NCI-H2107 treated with DMSO at 0.1 percent for 48 hours (cell line): ENCODE measurements around the gene ALOXE3.
"Not testable (repeated sequence)": the region's sequence is repeated elsewhere in the genome, so short reads cannot be mapped to it uniquely, and the experiment has no call there.

ENCODE experiments used
- DNase-seq: peaks from one replicate; lab custom pipeline; 2025; ENCODE audit not compliant: unreplicated experiment; lab: John Stamatoyannopoulos, UW

Gene ALOXE3

DNA sequence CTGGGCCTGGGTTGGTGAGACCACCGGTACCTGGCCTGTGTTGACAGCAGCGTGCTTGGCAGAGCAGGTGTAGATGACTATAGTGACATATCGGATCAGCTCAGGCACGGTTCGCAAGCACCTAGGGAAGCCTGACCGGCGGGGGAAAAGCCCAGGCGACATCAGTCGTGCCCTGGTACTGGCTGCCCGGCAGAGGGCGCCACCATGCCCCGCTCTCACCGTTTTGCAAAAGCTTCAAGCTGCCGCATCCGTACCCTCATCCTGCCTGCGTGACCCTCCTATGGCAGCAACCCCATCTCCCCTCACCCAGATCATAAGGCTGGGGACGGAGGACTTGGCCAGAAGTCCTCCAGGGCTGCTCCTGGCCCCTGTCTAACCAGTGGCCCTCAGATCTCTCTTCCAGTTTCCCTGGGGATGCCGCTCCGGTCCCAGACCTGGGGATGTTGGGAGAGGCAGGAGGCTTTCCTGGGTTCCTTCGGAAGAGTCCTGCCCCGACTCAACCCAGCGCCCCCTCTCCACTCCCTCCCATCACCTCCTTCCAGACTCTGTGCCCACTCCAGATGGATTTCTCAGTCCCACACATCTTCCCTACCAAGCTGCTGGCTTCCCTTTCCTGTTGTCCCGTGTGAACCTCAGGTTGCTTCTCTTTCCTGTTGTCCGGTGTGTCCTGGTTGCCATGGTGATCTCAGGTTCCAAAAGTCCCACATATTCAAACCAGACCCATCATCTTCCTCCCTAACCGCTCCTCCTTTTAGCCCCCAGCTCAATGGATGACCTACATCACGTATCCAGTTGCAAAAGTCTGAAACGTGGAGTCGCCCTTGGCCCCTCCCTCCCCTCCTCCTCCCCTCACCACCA, 44.5 kb downstream of the ALOXE3 start:
- peak; percentile 13 for DNase-seq

DNA sequence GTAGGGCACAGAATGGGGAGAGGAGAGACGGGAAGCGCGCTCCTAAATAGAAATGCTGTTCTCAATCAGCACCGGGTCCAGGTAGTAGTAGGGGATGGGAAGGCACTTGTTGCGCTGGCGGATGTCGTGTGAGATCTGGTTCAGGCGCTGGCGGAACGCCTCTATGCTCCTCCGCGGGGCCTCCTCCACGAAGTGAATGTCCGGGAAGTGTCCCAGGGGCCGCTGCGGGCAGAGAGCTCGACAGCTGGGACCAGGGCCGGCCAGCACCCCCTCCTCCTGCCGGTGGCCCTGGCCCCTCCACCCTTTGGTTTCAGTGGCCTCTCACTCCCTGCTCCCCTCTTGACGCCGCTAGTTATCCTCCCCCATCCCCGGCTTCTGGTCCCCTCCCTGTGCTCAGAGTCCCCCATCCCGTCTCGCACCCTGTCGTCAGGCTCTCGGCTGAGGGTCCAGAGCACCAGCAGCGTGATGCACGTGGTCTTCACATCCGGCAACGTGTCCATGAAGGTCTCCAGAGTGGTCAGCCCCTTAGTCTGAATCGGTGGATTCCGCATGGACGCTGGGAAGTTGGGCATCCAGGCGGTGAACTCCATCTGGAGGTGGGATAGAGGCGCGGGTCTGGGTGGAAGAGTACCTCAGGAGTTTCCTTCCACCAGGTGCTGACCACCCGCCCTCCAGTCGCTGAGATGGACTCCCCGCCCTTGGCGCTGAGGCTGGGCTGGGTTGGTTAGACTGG, 45.4 kb downstream of the ALOXE3 start:
- DNase-seq: no peak

- DNase-seq: no peak
Measured at GRCh38 chr17:8072341-8072728, 46.0 kb downstream of the ALOXE3 start.

- DNase-seq: no peak
Measured at GRCh38 chr17:8071496-8071895, 46.8 kb downstream of the ALOXE3 start.

DNA sequence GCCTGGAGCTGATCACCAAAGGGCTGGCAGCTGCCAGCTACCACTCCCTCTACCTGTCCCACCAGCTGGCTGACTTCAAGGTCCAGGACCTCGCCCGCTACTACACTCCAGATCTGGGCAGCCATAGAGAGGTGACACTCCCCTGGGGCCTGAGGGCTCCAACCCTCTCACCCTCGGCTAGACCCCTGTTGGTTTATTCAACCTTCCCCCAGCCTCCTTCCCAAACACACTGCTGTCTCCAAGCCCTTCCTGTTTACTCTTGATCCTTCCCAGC, 48.8 kb downstream of the ALOXE3 start:
- DNase-seq: no peak

DNA sequence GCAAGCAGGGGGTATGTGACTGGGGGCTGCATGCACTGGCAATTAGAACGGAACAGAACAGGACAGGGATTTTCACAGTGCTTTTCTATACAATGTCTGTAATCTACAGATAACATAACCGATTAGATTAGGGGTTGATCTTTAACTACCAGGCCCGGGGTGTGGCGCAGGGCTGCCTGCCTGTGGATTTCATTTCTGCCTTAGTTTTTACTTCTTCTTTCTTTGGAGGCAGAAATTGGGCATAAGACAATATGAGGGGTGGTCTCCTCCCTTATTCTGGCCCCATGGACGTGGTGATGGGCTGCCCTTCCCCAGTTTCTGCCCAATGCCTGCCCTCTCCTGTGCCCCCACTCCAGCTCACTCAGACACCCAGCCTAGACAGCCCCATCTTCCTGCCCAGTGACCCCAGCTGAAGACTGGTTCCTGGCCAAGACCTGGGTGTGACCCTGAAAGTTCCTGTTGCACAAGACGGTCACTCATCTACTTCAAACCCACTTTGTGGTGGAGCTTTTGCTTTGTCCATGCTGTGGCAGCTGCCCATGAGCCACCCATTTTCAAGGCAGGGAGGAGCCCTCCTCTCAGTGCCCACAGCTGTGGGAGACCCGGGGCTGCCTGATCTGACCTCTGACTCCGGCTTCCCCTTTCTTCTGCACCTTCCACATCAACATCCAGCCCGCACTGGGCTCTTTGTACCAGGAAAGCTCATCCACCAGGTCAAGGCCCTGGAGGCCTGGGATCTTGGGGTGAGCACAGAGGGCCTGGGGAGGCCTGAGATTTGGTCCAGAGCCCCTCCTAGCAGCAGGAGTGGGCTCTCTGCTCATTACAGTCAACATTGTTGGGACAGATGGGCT, 49.4 kb downstream of the ALOXE3 start:
- no peak for DNase-seq

GRCh38 chr17:8067806-8068205, 50.5 kb downstream of the ALOXE3 start:
- DNase-seq: no peak

GRCh38 chr17:8066841-8067775, 51.2 kb downstream of the ALOXE3 start:
- DNase-seq: no peak

DNA sequence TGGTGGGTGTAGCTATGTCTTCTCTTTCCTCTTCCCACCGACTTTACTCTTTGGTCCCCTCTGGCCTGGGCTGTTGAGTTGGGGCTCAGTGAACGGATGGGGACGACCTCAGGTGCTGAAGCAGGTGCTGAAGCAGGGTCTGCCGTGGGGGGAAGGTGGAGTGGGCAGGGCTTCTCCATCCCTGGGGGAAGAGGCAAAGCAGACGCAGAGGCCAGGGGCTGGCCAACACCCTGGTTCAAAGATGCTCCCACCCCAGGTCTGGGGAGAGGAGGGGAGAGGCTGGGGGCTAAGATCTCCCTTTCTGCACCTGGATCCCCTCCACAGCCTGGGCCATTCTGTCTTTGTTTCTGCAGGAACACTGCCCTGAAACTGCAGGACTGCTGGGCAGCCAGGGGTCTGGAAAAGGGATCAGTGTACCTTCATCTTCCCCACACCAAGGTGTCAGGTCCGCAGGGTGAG, 53.7 kb downstream of the ALOXE3 start:
- DNase-seq: no peak

DNA sequence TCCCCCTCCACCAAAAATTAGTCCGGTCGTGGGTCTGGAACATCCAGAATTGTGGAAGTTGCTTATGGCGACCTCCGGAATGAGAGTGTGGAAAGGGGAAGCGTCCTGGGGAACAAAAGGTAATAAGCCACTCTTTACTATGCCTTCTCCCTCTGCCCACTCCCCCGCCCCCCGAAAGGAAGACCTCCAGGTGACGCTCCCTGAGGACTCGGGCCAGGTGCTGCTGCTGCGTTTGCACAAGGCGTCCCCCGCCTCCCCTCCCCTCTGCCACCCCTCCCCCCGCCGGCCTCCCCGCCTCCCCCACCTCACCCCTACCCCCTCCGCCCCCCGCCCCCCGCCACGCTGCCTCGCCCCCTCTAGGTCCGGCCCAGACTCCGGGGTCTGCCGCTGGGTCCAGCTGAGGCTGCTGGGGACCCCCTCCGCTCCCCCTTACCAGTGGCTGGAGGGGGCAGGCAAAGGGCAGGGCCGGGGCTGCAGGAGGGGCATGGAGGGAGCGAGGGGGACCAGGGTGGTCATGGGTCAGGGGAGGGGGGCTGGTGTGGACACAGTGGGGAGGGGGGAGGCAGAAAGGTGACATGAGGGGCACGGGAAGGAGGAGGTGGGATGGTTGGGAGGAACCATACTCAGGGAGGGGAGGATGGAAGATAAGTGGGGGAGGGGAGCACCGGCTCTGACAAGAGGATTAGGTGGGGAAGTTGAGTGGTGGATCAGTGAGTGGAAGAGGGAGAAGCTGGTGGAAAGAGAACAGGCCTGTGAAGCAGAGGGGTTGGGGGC, 54.4 kb downstream of the ALOXE3 start:
- DNase-seq: no peak

DNA sequence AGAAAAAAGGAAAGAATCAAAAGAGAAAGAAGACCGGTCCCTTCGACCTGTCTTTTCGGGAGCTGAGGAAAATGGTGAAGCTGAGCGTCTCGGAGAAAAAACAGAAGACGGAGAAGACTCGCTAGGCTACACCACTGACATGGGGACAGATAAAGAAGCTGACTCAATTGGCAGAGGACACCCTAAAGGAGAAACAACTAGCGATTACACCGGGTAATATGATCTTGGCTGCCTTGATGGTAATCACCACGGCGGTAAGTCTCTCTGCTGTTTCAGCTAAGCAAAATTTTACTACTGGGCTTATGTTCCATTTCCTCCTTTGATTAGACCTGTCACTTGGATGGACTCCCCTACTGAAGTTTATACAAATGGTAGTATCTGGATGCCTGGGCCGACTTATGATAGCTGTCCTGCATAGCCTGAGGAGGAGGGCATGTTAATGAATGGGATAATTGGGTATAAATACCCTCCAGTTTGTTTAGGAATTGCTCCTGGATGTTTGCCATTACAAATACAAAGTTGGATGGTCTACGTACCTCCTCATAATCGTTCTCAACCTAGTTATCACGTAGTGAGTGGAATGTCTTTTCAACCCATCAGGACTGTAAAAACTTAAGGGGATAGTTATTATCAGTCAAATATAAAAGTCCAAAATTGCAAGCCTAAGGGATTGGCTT, 55.4 kb downstream of the ALOXE3 start:
- DNase-seq: no peak

GRCh38 chr17:8062435-8062806, 55.9 kb downstream of the ALOXE3 start:
- no peak for DNase-seq

- not testable (repeated sequence) for DNase-seq
Measured at GRCh38 chr17:8061851-8062250, 56.5 kb downstream of the ALOXE3 start.

GRCh38 chr17:8060274-8060673, 58.0 kb downstream of the ALOXE3 start:
- DNase-seq: peak; percentile 8

GRCh38 chr17:8059131-8059530, 59.2 kb downstream of the ALOXE3 start:
- DNase-seq: no peak

DNA sequence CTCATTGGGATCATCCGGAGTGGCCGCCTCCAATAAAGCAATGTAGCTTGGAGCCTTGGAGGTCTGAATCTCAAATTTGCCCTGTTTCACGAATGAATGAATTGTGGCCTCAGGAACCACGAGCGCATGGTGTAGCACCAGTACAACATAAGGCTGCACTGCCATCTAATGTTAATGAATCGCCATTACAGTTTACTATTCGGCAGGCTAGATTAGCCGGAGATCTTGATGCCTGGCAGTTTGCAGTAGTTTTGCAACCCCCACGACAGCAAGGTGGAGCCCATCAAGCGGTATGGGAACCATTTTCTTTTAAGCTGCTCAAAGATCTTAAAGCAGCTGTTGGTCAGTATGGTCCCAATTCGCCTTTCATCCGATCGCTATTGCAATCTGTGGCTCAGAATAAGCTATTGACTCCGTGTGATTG, 60.6 kb downstream of the ALOXE3 start:
- peak; percentile 54 for DNase-seq

DNA sequence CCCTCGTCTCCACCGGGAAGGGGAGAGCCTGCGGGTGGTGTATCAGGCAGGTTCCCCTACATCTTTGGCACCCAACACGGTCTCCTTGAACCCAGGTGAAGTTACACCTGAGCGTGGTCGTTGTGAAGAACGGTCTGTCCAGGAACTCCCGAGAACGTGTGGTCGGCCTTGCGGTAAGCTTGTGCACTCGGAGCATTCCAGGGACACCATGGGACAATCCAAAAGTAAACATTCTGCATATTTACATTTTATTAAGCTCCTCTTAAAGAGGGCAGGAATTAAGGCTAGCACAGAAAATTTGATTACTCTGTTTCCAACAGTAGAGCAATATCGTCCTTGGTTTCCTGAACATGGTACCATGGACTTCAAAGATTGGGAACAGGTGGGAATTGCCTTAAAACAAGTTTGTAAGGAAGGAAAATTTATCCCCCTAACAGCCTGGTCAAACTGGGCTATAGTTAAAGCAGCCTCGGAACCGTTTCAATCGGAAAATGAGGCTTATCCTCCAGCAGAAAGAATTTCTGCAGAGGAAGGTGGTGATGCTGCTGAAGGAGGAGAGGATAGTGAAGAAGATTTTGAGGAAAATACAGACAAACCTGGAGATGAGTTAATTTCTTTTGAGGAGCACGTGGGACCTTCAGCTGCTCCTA, 61.2 kb downstream of the ALOXE3 start:
- no peak for DNase-seq

- no peak for DNase-seq
Measured at GRCh38 chr17:8056232-8056975, 61.9 kb downstream of the ALOXE3 start.
